Frontal cortex (tissue), 4 donors: ENCODE data around the gene CEP290. TPM values are rescaled to one million over a fixed set of nuclear protein-coding genes. Genes with fewer than 3 reads are reported as not detected.
"Not testable (repeated sequence)": the region's sequence is repeated elsewhere in the genome, so short reads cannot be mapped to it uniquely, and the experiment has no call there.

Source experiments
- DNase-seq, 2 donors: peaks; one replicate each; pipeline ENCODE4 v3.0.0; 2012; ENCODE audit warnings: low spot score in 2 of 2
- FAIRE-seq: peaks from 2 replicates; lab custom pipeline; 2012; peaks lifted over from hg19 to GRCh38; lab: Jason Lieb, UNC
- small RNA-seq: library from RNA; depleted of rRNA; stranded (forward); fragments of <200 nt; gene quantifications from one replicate; pipeline ENCODE3, GENCODE V24; 2014
- total RNA-seq: library from RNA; depleted of rRNA; stranded (reverse); fragments of >200 nt; gene quantifications from one replicate; pipeline ENCODE4 v1.2.3, GENCODE V29; 2014
- donor health status: control.
- donor health status: control.
- donor health status: control.

The CEP290 gene
- total RNA-seq, 1 donor from 2014 or later, result 37.5 TPM

GRCh38 chr12:88056571-88056970, 85.3 kb downstream of the CEP290 start:
- DNase-seq (no peak), FAIRE-seq (no peak)

- no peak for FAIRE-seq
- DNase-seq, result no peak
These were observed 89.2 kb downstream of the CEP290 start for GRCh38 chr12:88052686-88053085.

GRCh38 chr12:88044035-88044434, 97.9 kb downstream of the CEP290 start:
- DNase-seq (no peak), FAIRE-seq (no peak)

GRCh38 chr12:88037770-88038169, 104.1 kb downstream of the CEP290 start:
- FAIRE-seq (no peak), DNase-seq (no peak)

GRCh38 chr12:88036353-88036965, 105.4 kb downstream of the CEP290 start:
- FAIRE-seq (no peak), DNase-seq (no peak)

- FAIRE-seq (no peak), DNase-seq (peak in 1 of 2 donors; percentile 12)
These were observed 106.0 kb downstream of the CEP290 start for GRCh38 chr12:88035907-88036289.

GRCh38 chr12:88035271-88035906, 106.5 kb downstream of the CEP290 start:
- DNase-seq (peak; percentile 78), FAIRE-seq (peak; percentile 24)

- not testable (repeated sequence) for DNase-seq, FAIRE-seq
These were observed 110.7 kb downstream of the CEP290 start for GRCh38 chr12:88031161-88031560.

GRCh38 chr12:88029093-88029665, 112.7 kb downstream of the CEP290 start, which contains the start of gene C12orf50:
Gene C12orf50 (minus strand): TSS chr12:88029401. CDS start chr12:88026962, 2,439 bp downstream.
- DNase-seq, result no peak
- no peak for FAIRE-seq

GRCh38 chr12:88026196-88026595, 115.7 kb downstream of the CEP290 start:
- no peak for FAIRE-seq

GRCh38 chr12:88017964-88018363, 123.9 kb downstream of the CEP290 start:
- no peak for DNase-seq
- no peak for FAIRE-seq

More at GRCh38 chr12:88026196-88026595, 115.7 kb downstream of the CEP290 start:
- no peak for DNase-seq

- FAIRE-seq (no peak), DNase-seq (no peak)
These were observed 126.1 kb downstream of the CEP290 start for GRCh38 chr12:88015825-88016224.

- DNase-seq, result no peak
- no peak for FAIRE-seq
These were observed 130.1 kb downstream of the CEP290 start for GRCh38 chr12:88011755-88012154.

GRCh38 chr12:88006351-88006750, 135.5 kb downstream of the CEP290 start:
- FAIRE-seq (no peak), DNase-seq (no peak)

- no peak for DNase-seq
- no peak for FAIRE-seq
These were observed 140.6 kb downstream of the CEP290 start for GRCh38 chr12:88001327-88001726.

Small RNAs within 50 kb of the gene (small RNA-seq; reads per million reads assigned to genes)
- not detected for gene RNA5SP364

Other genes with a start within 250 kb of the CEP290 start
- not detected for gene C12orf50, start 112.7 kb downstream of the CEP290 start, total RNA-seq
- 28.1 TPM for gene TMTC3, start 219 bp upstream of the CEP290 start, total RNA-seq